ENCODE data around the gene SLC6A19. TPM values are rescaled to one million over a fixed set of nuclear protein-coding genes. Genes with fewer than 3 reads are reported as not detected.

Gene SLC6A19
- total and polyA plus RNA-seq, 2 of the 13 experiments (the other 11 are each of a cell fraction or from before 2014, with no cell fraction given) = 0.02 TPM; not detected in 1

GRCh38 chr5:1161108-1161832 lies 40.1 kb upstream of the SLC6A19 start (continued):
- TF ChIP-seq SETDB1 (CRISPR knock-in tag; IDR thresholded peaks at IDR 0.05; ENCODE audit: borderline replicate concordance) (no peak), ZNF513 (CRISPR knock-in tag; conservative IDR thresholded peaks at IDR 0.05) (no peak), ZNF446 (CRISPR knock-in tag; IDR thresholded peaks at IDR 0.05) (no peak), HNF4A (CRISPR knock-in tag; IDR thresholded peaks at IDR 0.05) (no peak), MBNL3 (CRISPR knock-in tag; conservative IDR thresholded peaks at IDR 0.05) (no peak), PTBP1 (IDR thresholded peaks at IDR 0.05; ENCODE audit: low read depth, low read length, poor library complexity, severe bottlenecking) (peak; percentile 46), ZFP37 (CRISPR knock-in tag; IDR thresholded peaks at IDR 0.05; ENCODE audit: borderline replicate concordance) (no peak), ZNF768 (CRISPR knock-in tag; IDR thresholded peaks at IDR 0.05) (0 out of 2 replicates have a peak, but pooled peaks have one; percentile 26), DDIT3 (CRISPR knock-in tag; IDR thresholded peaks at IDR 0.05) (no peak), ZMYM3 (CRISPR knock-in tag; IDR thresholded peaks at IDR 0.05) (peak; percentile 88), RBM22 (optimal IDR thresholded peaks at IDR 0.05; ENCODE audit: low read length) (no peak), ZNF121 (CRISPR knock-in tag; IDR thresholded peaks at IDR 0.05) (peak; percentile 81), PHF21A (CRISPR knock-in tag; IDR thresholded peaks at IDR 0.05) (peak; percentile 88), HNRNPLL (IDR thresholded peaks at IDR 0.05; ENCODE audit: low read depth, low read length, poor library complexity, severe bottlenecking) (peak; percentile 62), ZNF615 (CRISPR knock-in tag; IDR thresholded peaks at IDR 0.05; ENCODE audit: borderline replicate concordance) (no peak), ZNF891 (CRISPR knock-in tag; IDR thresholded peaks at IDR 0.05) (peak; percentile 4; the same call in 1 of the 2 replicates), NFE2 (CRISPR knock-in tag; IDR thresholded peaks at IDR 0.05) (0 out of 2 replicates have a peak, but pooled peaks have one; percentile 41), KDM6A (CRISPR knock-in tag; IDR thresholded peaks at IDR 0.05; ENCODE audit: low read depth) (no peak), ZNF710 (CRISPR knock-in tag; IDR thresholded peaks at IDR 0.05; ENCODE audit: borderline replicate concordance) (0 out of 2 replicates have a peak, but pooled peaks have one; percentile 50), NFYC (CRISPR knock-in tag; IDR thresholded peaks at IDR 0.05) (no peak; the same call in 1 of the 2 replicates), FOSL1 (CRISPR knock-in tag; IDR thresholded peaks at IDR 0.05; ENCODE audit: borderline replicate concordance) (peak; percentile 98), PAX8 (CRISPR knock-in tag; IDR thresholded peaks at IDR 0.05; ENCODE audit: borderline replicate concordance) (no peak), MEIS2 (CRISPR knock-in tag; IDR thresholded peaks at IDR 0.05) (no peak), ATM (IDR thresholded peaks at IDR 0.05; ENCODE audit: borderline replicate concordance) (no peak), ATF3 (CRISPR knock-in tag; IDR thresholded peaks at IDR 0.05) (peak; percentile 99), ZBTB34 (CRISPR knock-in tag; IDR thresholded peaks at IDR 0.05) (no peak)

Measured in HepG2 (cell line).